Esophagus squamous epithelium (tissue), 4 donors: ENCODE measurements around the gene ZNF284.

Source experiments
- POLR2A ChIP-seq, 4 donors: fragments of 450-650 bp; IDR thresholded peaks; one replicate each; pipeline ENCODE4 v1.6.1; 2017; ENCODE audit warnings: antibody characterized with exemption in 4 of 4, mild to moderate bottlenecking in 4 of 4, moderate library complexity in 3 of 4
- TF ChIP-seq, protein P1 (sequence below), 6 experiments: fragments of 450-650 bp in 4 of 6; fragments of 200-600 bp in 2 of 6; sonication (generic) in 2 of 6; IDR thresholded peaks; one replicate each; pipeline ENCODE4 v1.5.1; 2016 to 2019; ENCODE audit warnings: antibody characterized with exemption in 6 of 6, mild to moderate bottlenecking in 4 of 6, moderate library complexity in 4 of 6

GRCh38 chr19:44069415-44069814, 2.5 kb upstream of the ZNF284 start:
- TF ChIP-seq, protein P1, sequence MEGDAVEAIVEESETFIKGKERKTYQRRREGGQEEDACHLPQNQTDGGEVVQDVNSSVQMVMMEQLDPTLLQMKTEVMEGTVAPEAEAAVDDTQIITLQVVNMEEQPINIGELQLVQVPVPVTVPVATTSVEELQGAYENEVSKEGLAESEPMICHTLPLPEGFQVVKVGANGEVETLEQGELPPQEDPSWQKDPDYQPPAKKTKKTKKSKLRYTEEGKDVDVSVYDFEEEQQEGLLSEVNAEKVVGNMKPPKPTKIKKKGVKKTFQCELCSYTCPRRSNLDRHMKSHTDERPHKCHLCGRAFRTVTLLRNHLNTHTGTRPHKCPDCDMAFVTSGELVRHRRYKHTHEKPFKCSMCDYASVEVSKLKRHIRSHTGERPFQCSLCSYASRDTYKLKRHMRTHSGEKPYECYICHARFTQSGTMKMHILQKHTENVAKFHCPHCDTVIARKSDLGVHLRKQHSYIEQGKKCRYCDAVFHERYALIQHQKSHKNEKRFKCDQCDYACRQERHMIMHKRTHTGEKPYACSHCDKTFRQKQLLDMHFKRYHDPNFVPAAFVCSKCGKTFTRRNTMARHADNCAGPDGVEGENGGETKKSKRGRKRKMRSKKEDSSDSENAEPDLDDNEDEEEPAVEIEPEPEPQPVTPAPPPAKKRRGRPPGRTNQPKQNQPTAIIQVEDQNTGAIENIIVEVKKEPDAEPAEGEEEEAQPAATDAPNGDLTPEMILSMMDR (IDR thresholded peaks at IDR 0.05): no peak
- TF ChIP-seq POLR2A (IDR thresholded peaks at IDR 0.05): no peak
